Heart right ventricle (tissue), 16 donors: Measurements from ENCODE around the gene HS6ST1. TPM values are rescaled to one million over a fixed set of nuclear protein-coding genes. Genes with fewer than 3 reads are reported as not detected.

Source experiments
- ATAC-seq, 8 donors: fragments of 200-7000 bp; cut with Tn5 transposase; one replicate each; pipeline ENCODE4 v1.9.1; 2020; ENCODE audit warnings: mild to moderate bottlenecking in 8 of 8, moderate library complexity in 8 of 8, moderate number of reproducible peaks in 1 of 8
- DNase-seq, 2 donors: peaks; one replicate each; pipeline ENCODE4 v3.0.0-alpha.2; 2020
- H3K27ac ChIP-seq, 10 donors: fragments of 200-600 bp; sonication (generic) in 2 of 10; one replicate each; pipeline versions ENCODE4 v1.5.0 to v1.8.0; 2020 to 2022; ENCODE audit warnings: mild to moderate bottlenecking in 3 of 10
- H3K27me3 ChIP-seq, 7 donors: fragments of 200-600 bp; one replicate each; pipeline ENCODE4 v1.8.0; 2021 to 2022; ENCODE audit warnings: mild to moderate bottlenecking in 2 of 7
- H3K36me3 ChIP-seq, 9 donors: fragments of 200-600 bp; sonication (generic) in 1 of 9; one replicate each; pipeline versions ENCODE4 v1.5.0 to v1.8.0; 2020 to 2022; ENCODE audit warnings: mild to moderate bottlenecking in 2 of 9
- H3K4me1 ChIP-seq, 9 donors: fragments of 200-600 bp; sonication (generic) in 1 of 9; one replicate each; pipeline versions ENCODE4 v1.5.0 to v1.8.0; 2020 to 2022; ENCODE audit warnings: mild to moderate bottlenecking in 4 of 9
- H3K4me3 ChIP-seq, 10 donors: fragments of 200-600 bp; sonication (generic) in 2 of 10; one replicate each; pipeline versions ENCODE4 v1.5.0 to v1.8.0; 2020 to 2022; ENCODE audit warnings: mild to moderate bottlenecking in 7 of 10, moderate library complexity in 2 of 10
- H3K9me3 ChIP-seq, 11 donors: fragments of 200-600 bp in 10 of 11; sonication (generic) in 2 of 11; one replicate each; pipeline versions ENCODE4 v1.5.0 to v1.8.0; 2013 to 2022; ENCODE audit warnings: mild to moderate bottlenecking in 2 of 11, control low read depth in 1 of 11, moderate library complexity in 1 of 11
- CTCF ChIP-seq, 9 donors: fragments of 200-600 bp; sonication (generic) in 2 of 9; IDR thresholded peaks; one replicate each; pipeline versions ENCODE4 v1.5.0 to v1.8.0; 2021 to 2022; ENCODE audit warnings: antibody characterized with exemption in 9 of 9, mild to moderate bottlenecking in 5 of 9, moderate library complexity in 1 of 9
- WGBS, 2 donors: extraction: QIAGEN DNeasy Blood & Tissue Kit; methylation state at CpG; one replicate each; pipeline ENCODE4 v1.1.7; 2013; ENCODE audit warnings: inconsistent platforms in 1 of 2; 5-methylcytosine and 5-hydroxymethylcytosine counted together
- intact Hi-C, 10 donors: fragments of 100-400 bp; cut with DNase I; formaldehyde crosslinking; loops; one replicate each; pipeline versions ENCODE4 v1.11.1 to v1.14.2; 2022
- polyA plus RNA-seq, 2 donors: library from polyadenylated mRNA; stranded (reverse); fragments of 200-250 nt; gene quantifications; one replicate each; pipeline ENCODE4 v1.2.3, GENCODE V29; 2013
- total RNA-seq, 10 donors: library from RNA; stranded (reverse); fragmentation: NEBNext Ultra II Directional in 3 of 10; extraction: Animal tissue kit (Norgen Biotek cat#: 25700) in 3 of 10; gene quantifications; one replicate each; pipeline versions ENCODE4 v1.2.1 to v1.2.4, GENCODE V29; 2021 to 2023
- donor health status: Arrhythmogenic right ventricular cardiomyopathy.
- donor health status: ischemic (EF 13 %, LVEDD 7.1; RV severe dilation, severe dysfunction).
- donor health status: healthy with polysubstance abuse.
- donor health status: DM: no; HTN: yes; CAD: no.
- donor health status: DM: no; HTN: no; CAD: no.
- donor health status: ischemic (EF 25% LVEDD 6.9; RV normal size, moderate dysfunction).
- donor health status: ischemic (EF 25% LVEDD 5.7; RV mildly dilated, moderate dysfunction).
- donor health status: healthy.
- donor health status: DM: yes; HTN: yes; CAD: no.
- donor health status: Ischemic cardiomyopathy.
- donor health status: ischemic (EF 35%, LVEDD 5.7; RV mildly dilated, moderate dysfunction).
- donor health status: nonischemic (EF 11% LVEDD 7.7; RV severe dilation, severe dysfunction).
- donor health status: DM: yes; HTN: yes; CAD: no.
- donor health status: PGD.
- donor health status: ischemic (EF 29% LVEDD 5.4; RV normal size, mild dysfunction).
- donor health status: nonischemic (EF 23%, LVEDD 6.1; RV moderate dilation, normal function).

The HS6ST1 gene
- total and polyA plus RNA-seq, 12 donors, result 10.5 to 51.6 (median 18.2) TPM

- no peak for TF ChIP-seq CTCF (IDR thresholded peaks at IDR 0.05)
- intact Hi-C loops, result no loop called here
- whole genome bisulfite sequencing, 2 donors, result 89 to 91% methylated on average over 17 of the region's 17 CpGs
- ATAC-seq, result no peak
- no peak overlapping the region for H3K27ac ChIP-seq
- no peak overlapping the region for H3K4me3 ChIP-seq
- H3K4me1 ChIP-seq, result peaks cover 12 to 26% (median 22%) of the 10 kb centered on the region in 9 donors
- no peaks in the 10 kb centered on the region for H3K27me3 ChIP-seq
- peaks cover 0 to 24% (median 9%) of the 10 kb centered on the region in 9 donors for H3K36me3 ChIP-seq
- peaks cover 0 to 18% (median 4%) of the 10 kb centered on the region in 11 donors for H3K9me3 ChIP-seq
- DNase-seq, result peak in 1 of 2 donors; percentile 6
Measured at GRCh38 chr2:128276878-128277675, 41.6 kb downstream of the HS6ST1 start.

- H3K4me3 ChIP-seq, result no peak overlapping the region
- DNase-seq (no peak), ATAC-seq (no peak)
- H3K36me3 ChIP-seq, result peaks cover 0 to 24% (median 9%) of the 10 kb centered on the region in 9 donors
- intact Hi-C loops, result loop anchor here in 1 of 10 donors (2.0 kb wide), 1 partner anchor 33 kb away; no protein-coding TSS in a partner anchor
- H3K27ac ChIP-seq, result no peak overlapping the region
- no peak for TF ChIP-seq CTCF (IDR thresholded peaks at IDR 0.05)
- no peaks in the 10 kb centered on the region for H3K27me3 ChIP-seq
- peaks cover 2 to 11% (median 7%) of the 10 kb centered on the region in 9 donors for H3K4me1 ChIP-seq
- H3K9me3 ChIP-seq, result peaks cover 0 to 18% (median 4%) of the 10 kb centered on the region in 11 donors
- WGBS, 2 donors, result 92% methylated on average over 14 of the region's 14 CpGs
Measured at GRCh38 chr2:128275498-128276045, 43.1 kb downstream of the HS6ST1 start.

GRCh38 chr2:128274218-128274617 lies 44.5 kb downstream of the HS6ST1 start:
- DNase-seq, result no peak
- 98% methylated on average over 6 of the region's 6 CpGs for WGBS, 2 donors
- no peak for ATAC-seq
- peaks cover 0 to 4% (median 0%) of the 10 kb centered on the region in 9 donors for H3K4me1 ChIP-seq
- H3K9me3 ChIP-seq, result peaks cover 0 to 18% (median 4%) of the 10 kb centered on the region in 11 donors
- no peaks in the 10 kb centered on the region for H3K27me3 ChIP-seq
- H3K36me3 ChIP-seq, result peaks cover 0 to 24% (median 9%) of the 10 kb centered on the region in 9 donors
- no peak for TF ChIP-seq CTCF (IDR thresholded peaks at IDR 0.05)
- H3K27ac ChIP-seq, result no peak overlapping the region
- intact Hi-C loops, result loop anchor here in 1 of 10 donors (2.0 kb wide), 1 partner anchor 35 kb away; no protein-coding TSS in a partner anchor
- H3K4me3 ChIP-seq, result no peak overlapping the region

- DNase-seq, result peak in 1 of 2 donors; percentile 7
- no peak overlapping the region for H3K27ac ChIP-seq
- WGBS, 2 donors, result 90% methylated on average over 16 of the region's 16 CpGs
- ATAC-seq, result no peak
- H3K27me3 ChIP-seq, result no peaks in the 10 kb centered on the region
- H3K4me1 ChIP-seq, result peaks cover 0 to 4% (median 0%) of the 10 kb centered on the region in 9 donors
- no peak overlapping the region for H3K4me3 ChIP-seq
- H3K9me3 ChIP-seq, result peaks cover 0 to 18% (median 4%) of the 10 kb centered on the region in 11 donors
- peaks cover 0 to 24% (median 9%) of the 10 kb centered on the region in 9 donors for H3K36me3 ChIP-seq
- no peak for TF ChIP-seq CTCF (IDR thresholded peaks at IDR 0.05)
- intact Hi-C loops, result loop anchor here in 1 of 10 donors (2.0 kb wide), 1 partner anchor 35 kb away; no protein-coding TSS in a partner anchor
Measured at GRCh38 chr2:128273469-128274081, 45.1 kb downstream of the HS6ST1 start.
